RPMI7951 (cell line): Measurements from ENCODE around the gene IARS2. TPM values are rescaled to one million over a fixed set of nuclear protein-coding genes. Genes with fewer than 3 reads are reported as not detected.
"Not testable (repeated sequence)": the region's sequence is repeated elsewhere in the genome, so short reads cannot be mapped to it uniquely, and the experiment has no call there.

Experiments used
- DNase-seq: peaks from one replicate; pipeline ENCODE4 v3.0.0-alpha.2; 2012; ENCODE audit warnings: low read depth
- total RNA-seq: library from RNA; depleted of rRNA; stranded (reverse); fragments of >200 nt; shearing (Covaris generic); gene quantifications from 2 replicates; pipeline ENCODE4 v1.2.3, GENCODE V29; 2014

The IARS2 gene
- total RNA-seq, 1 experiment from 2014 or later = 81.0 TPM

GRCh38 chr1:220112600-220112999, 18.7 kb downstream of the IARS2 start:
- not testable (repeated sequence) for DNase-seq

GRCh38 chr1:220113136-220113695, 19.3 kb downstream of the IARS2 start:
- DNase-seq = peak; percentile 34

GRCh38 chr1:220119043-220119512, 25.1 kb downstream of the IARS2 start:
- no peak for DNase-seq

GRCh38 chr1:220121791-220122530, 28.0 kb downstream of the IARS2 start:
- no peak for DNase-seq

- DNase-seq = no peak
Observed at GRCh38 chr1:220123066-220123465, 29.1 kb downstream of the IARS2 start.

- DNase-seq = no peak
Observed at GRCh38 chr1:220123889-220124288, 30.0 kb downstream of the IARS2 start.

GRCh38 chr1:220124542-220124941, 30.6 kb downstream of the IARS2 start:
- no peak for DNase-seq

- no peak for DNase-seq
Observed at GRCh38 chr1:220127076-220127475, 33.1 kb downstream of the IARS2 start.

- no peak for DNase-seq
Observed at GRCh38 chr1:220129479-220130210, 35.7 kb downstream of the IARS2 start.

- no peak for DNase-seq
Observed at GRCh38 chr1:220135755-220136154, 41.8 kb downstream of the IARS2 start.

GRCh38 chr1:220137019-220137786, 43.3 kb downstream of the IARS2 start:
- DNase-seq = no peak

- no peak for DNase-seq
Observed at GRCh38 chr1:220139966-220140365, 46.0 kb downstream of the IARS2 start.

GRCh38 chr1:220144051-220144450, 50.1 kb downstream of the IARS2 start:
- DNase-seq = no peak

- no peak for DNase-seq
Observed at GRCh38 chr1:220149742-220150141, 55.8 kb downstream of the IARS2 start.

GRCh38 chr1:220151454-220151853, 57.5 kb downstream of the IARS2 start:
- DNase-seq = no peak

- no peak for DNase-seq
Observed at GRCh38 chr1:220153147-220153546, 59.2 kb downstream of the IARS2 start.

- no peak for DNase-seq
Observed at GRCh38 chr1:220156620-220157146, 62.8 kb downstream of the IARS2 start.

GRCh38 chr1:220157738-220158137, 63.8 kb downstream of the IARS2 start:
- peak; percentile 29 for DNase-seq

- not testable (repeated sequence) for DNase-seq
Observed at GRCh38 chr1:220158530-220158929, 64.6 kb downstream of the IARS2 start.

GRCh38 chr1:220159041-220159440, 65.1 kb downstream of the IARS2 start:
- DNase-seq = no peak

GRCh38 chr1:220160027-220160426, 66.1 kb downstream of the IARS2 start:
- DNase-seq = no peak

- DNase-seq = no peak
Observed at GRCh38 chr1:220164116-220164515, 70.2 kb downstream of the IARS2 start.
